ENCODE measurements around the gene CYS1. TPM values are rescaled to one million over a fixed set of nuclear protein-coding genes. Genes with fewer than 3 reads are reported as not detected.
"Not testable (repeated sequence)": the region's sequence is repeated elsewhere in the genome, so short reads cannot be mapped to it uniquely, and the experiment has no call there.

The CYS1 gene
- total and polyA plus RNA-seq, 11 donors: 0.42 to 9.1 (median 2.5) TPM

- DNase-seq (no peak), ATAC-seq (no peak)
- peaks cover 0 to 51% (median 31%) of the 10 kb centered on the region in 9 donors for H3K27me3 ChIP-seq
- H3K27ac ChIP-seq: no peak overlapping the region
- no peaks in the 10 kb centered on the region for H3K9me3 ChIP-seq
- intact Hi-C loops (cut with DNase I): loop anchor here in 1 of 10 donors (10.0 kb wide), 1 partner anchor 290 kb away; no protein-coding TSS in a partner anchor
- TF ChIP-seq, protein P1, sequence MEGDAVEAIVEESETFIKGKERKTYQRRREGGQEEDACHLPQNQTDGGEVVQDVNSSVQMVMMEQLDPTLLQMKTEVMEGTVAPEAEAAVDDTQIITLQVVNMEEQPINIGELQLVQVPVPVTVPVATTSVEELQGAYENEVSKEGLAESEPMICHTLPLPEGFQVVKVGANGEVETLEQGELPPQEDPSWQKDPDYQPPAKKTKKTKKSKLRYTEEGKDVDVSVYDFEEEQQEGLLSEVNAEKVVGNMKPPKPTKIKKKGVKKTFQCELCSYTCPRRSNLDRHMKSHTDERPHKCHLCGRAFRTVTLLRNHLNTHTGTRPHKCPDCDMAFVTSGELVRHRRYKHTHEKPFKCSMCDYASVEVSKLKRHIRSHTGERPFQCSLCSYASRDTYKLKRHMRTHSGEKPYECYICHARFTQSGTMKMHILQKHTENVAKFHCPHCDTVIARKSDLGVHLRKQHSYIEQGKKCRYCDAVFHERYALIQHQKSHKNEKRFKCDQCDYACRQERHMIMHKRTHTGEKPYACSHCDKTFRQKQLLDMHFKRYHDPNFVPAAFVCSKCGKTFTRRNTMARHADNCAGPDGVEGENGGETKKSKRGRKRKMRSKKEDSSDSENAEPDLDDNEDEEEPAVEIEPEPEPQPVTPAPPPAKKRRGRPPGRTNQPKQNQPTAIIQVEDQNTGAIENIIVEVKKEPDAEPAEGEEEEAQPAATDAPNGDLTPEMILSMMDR (IDR thresholded peaks at IDR 0.05): no peak
- no peak for TF ChIP-seq POLR2A (IDR thresholded peaks at IDR 0.05)
- WGBS, 4 donors: 90 to 92% (median 91%) methylated on average over 13 of the region's 13 CpGs
- peaks cover 0 to 16% (median 4%) of the 10 kb centered on the region in 12 donors for H3K4me1 ChIP-seq
- no peaks in the 10 kb centered on the region for H3K36me3 ChIP-seq
- H3K4me3 ChIP-seq: no peak overlapping the region
Observed at GRCh38 chr2:10094271-10094814, 14.1 kb upstream of the CYS1 start.

DNA sequence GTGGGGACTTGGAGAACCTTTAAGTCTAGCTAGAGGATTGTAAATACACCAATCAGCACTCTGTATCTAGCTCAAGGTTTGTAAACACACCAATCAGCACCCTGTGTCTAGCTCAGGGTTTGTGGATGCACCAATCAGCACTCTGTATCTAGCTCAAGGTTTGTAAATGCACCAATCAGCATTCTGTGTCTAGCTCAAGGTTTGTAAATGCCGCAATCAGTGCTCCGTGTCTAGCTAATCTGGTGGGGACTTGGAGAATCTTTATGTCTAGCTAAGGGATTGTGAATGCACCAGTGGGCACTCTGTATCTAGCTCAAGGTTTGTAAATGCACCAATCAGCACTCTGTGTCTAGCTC lies 11.7 kb upstream of the CYS1 start:
- H3K9me3 ChIP-seq, H3K27ac ChIP-seq, DNase-seq, ATAC-seq, H3K36me3 ChIP-seq: not testable (repeated sequence)
- H3K4me1 ChIP-seq: peaks cover 0 to 12% (median 2%) of the 10 kb centered on the region in 12 donors
- H3K4me3 ChIP-seq: peak overlapping the region in 3 of 12 donors; percentile 32 to 56 (median 38)
- WGBS, 4 donors: 88 to 96% (median 93%) methylated on average over 2 of the region's 2 CpGs
- intact Hi-C loops (cut with DNase I): loop anchor here in 1 of 10 donors (10.0 kb wide), 1 partner anchor 287 kb away; no protein-coding TSS in a partner anchor
- H3K27me3 ChIP-seq: peaks cover 0 to 54% (median 31%) of the 10 kb centered on the region in 9 donors

DNA sequence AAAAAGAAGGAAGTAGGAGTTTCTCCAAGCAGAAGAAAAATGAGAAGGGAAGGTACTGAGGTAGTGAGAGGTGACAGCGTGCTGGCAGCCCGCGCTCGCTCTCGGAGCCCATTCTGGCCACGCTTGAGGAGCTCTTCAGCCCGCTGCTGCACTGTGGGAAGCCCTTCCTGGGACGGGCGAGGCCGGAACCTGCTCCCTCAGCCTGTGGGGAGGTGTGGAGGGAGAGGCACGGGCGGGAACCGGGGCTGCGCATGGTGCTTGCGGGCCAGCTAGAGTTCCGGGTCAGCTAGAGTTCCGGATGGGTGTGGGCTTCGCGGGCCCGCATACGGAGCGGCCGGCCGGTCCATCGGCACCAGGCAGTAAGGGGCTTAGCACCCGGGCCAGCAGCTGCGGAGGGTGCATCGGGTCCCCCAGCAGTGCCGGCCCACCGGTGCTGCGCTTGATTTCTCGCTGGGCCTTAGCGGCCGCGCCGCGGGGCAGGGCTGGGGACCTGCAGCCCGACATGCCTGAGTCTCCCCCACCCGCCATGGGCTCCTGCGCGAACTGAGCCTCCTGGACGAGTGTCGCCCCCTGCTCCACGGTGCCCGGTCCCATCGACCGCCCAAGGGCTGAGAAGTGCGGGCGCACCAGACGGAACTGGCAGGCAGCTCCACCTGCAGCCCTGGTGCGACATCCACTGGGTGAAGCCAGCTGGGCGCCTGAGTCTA lies 11.1 kb upstream of the CYS1 start:
- Histone ChIP-seq H3K36me3 (no peaks in the 10 kb centered on the region), H3K9me3 (no peaks in the 10 kb centered on the region), H3K27me3 (peaks cover 0 to 54% (median 31%) of the 10 kb centered on the region in 9 donors), H3K4me1 (peaks cover 0 to 12% (median 2%) of the 10 kb centered on the region in 12 donors), H3K4me3 (peak overlapping the region in 11 of 12 donors; percentile 19 to 56 (median 35)), H3K27ac (no peak overlapping the region)
- TF ChIP-seq POLR2A (IDR thresholded peaks at IDR 0.05): no peak
- TF ChIP-seq, protein P1 (IDR thresholded peaks at IDR 0.05): no peak
- DNase-seq (peak in 2 of 5 donors; percentile 40 to 67), ATAC-seq (peak in 3 of 4 donors; percentile 54 to 67 (median 67))
- intact Hi-C loops (cut with DNase I): loop anchor here in 1 of 10 donors (10.0 kb wide), 1 partner anchor 287 kb away; no protein-coding TSS in a partner anchor
- WGBS, 4 donors: 17 to 24% (median 21%) methylated on average over 23 to 52 of the region's 52 CpGs

- intact Hi-C loops (cut with DNase I): loop anchor here in 1 of 10 donors (10.0 kb wide), 1 partner anchor 285 kb away; no protein-coding TSS in a partner anchor
- ATAC-seq: no peak
- Histone ChIP-seq H3K27me3 (peaks cover 0 to 53% (median 31%) of the 10 kb centered on the region in 9 donors), H3K4me1 (peaks cover 0 to 12% (median 2%) of the 10 kb centered on the region in 12 donors), H3K27ac (no peak overlapping the region), H3K9me3 (no peaks in the 10 kb centered on the region), H3K36me3 (no peaks in the 10 kb centered on the region), H3K4me3 (no peak overlapping the region)
- TF ChIP-seq, protein P1 (IDR thresholded peaks at IDR 0.05): no peak
- TF ChIP-seq POLR2A (IDR thresholded peaks at IDR 0.05): no peak
- no peak for DNase-seq
- 48 to 69% (median 63%) methylated on average over 5 of the region's 5 CpGs for WGBS, 4 donors
Observed at GRCh38 chr2:10089565-10090190, 9.5 kb upstream of the CYS1 start.
